ENCODE results near the gene C5orf52.
"Not testable (repeated sequence)": the region's sequence is repeated elsewhere in the genome, so short reads cannot be mapped to it uniquely, and the experiment has no call there.

Gene C5orf52

GRCh38 chr5:157680239-157680638 lies 8.9 kb downstream of the C5orf52 start:
- H3K9ac ChIP-seq (ENCODE audit: low read length) = no peak overlapping the region

GRCh38 chr5:157681048-157681447 lies 9.7 kb downstream of the C5orf52 start:
- Histone ChIP-seq H3K4me3 (ENCODE audit: low read depth, low read length) (no peak overlapping the region), H3K9ac (ENCODE audit: low read length) (no peak overlapping the region), H3K4me1 (ENCODE audit: control insufficient read depth, insufficient read depth, low read length) (no peaks in the 10 kb centered on the region), H3K27ac (ENCODE audit: low read depth, low read length) (no peak overlapping the region), H3K27me3 (ENCODE audit: control insufficient read depth, insufficient read depth, low read length) (no peaks in the 10 kb centered on the region), H3K9me3 (ENCODE audit: control insufficient read depth, insufficient read depth, low read depth, low read length) (no peaks in the 10 kb centered on the region), H3K36me3 (ENCODE audit: control insufficient read depth, insufficient read depth, low read length) (no peaks in the 10 kb centered on the region)

More at GRCh38 chr5:157680239-157680638, 8.9 kb downstream of the C5orf52 start:
- no peak overlapping the region for H3K4me3 ChIP-seq (ENCODE audit: low read depth, low read length)
- H3K27me3 ChIP-seq (ENCODE audit: control insufficient read depth, insufficient read depth, low read length) = no peaks in the 10 kb centered on the region
- H3K36me3 ChIP-seq (ENCODE audit: control insufficient read depth, insufficient read depth, low read length) = no peaks in the 10 kb centered on the region
- no peaks in the 10 kb centered on the region for H3K4me1 ChIP-seq (ENCODE audit: control insufficient read depth, insufficient read depth, low read length)
- no peak overlapping the region for H3K27ac ChIP-seq (ENCODE audit: low read depth, low read length)
- no peaks in the 10 kb centered on the region for H3K9me3 ChIP-seq (ENCODE audit: control insufficient read depth, insufficient read depth, low read depth, low read length)

- H3K27me3 ChIP-seq (ENCODE audit: control insufficient read depth, insufficient read depth, low read length) = no peaks in the 10 kb centered on the region
- no peak overlapping the region for H3K9ac ChIP-seq (ENCODE audit: low read length)
- H3K4me3 ChIP-seq (ENCODE audit: low read depth, low read length) = no peak overlapping the region
- no peaks in the 10 kb centered on the region for H3K9me3 ChIP-seq (ENCODE audit: control insufficient read depth, insufficient read depth, low read depth, low read length)
- no peak overlapping the region for H3K27ac ChIP-seq (ENCODE audit: low read depth, low read length)
- H3K36me3 ChIP-seq (ENCODE audit: control insufficient read depth, insufficient read depth, low read length) = no peaks in the 10 kb centered on the region
- no peaks in the 10 kb centered on the region for H3K4me1 ChIP-seq (ENCODE audit: control insufficient read depth, insufficient read depth, low read length)
Measured at GRCh38 chr5:157682257-157682656, 10.9 kb downstream of the C5orf52 start.

DNA sequence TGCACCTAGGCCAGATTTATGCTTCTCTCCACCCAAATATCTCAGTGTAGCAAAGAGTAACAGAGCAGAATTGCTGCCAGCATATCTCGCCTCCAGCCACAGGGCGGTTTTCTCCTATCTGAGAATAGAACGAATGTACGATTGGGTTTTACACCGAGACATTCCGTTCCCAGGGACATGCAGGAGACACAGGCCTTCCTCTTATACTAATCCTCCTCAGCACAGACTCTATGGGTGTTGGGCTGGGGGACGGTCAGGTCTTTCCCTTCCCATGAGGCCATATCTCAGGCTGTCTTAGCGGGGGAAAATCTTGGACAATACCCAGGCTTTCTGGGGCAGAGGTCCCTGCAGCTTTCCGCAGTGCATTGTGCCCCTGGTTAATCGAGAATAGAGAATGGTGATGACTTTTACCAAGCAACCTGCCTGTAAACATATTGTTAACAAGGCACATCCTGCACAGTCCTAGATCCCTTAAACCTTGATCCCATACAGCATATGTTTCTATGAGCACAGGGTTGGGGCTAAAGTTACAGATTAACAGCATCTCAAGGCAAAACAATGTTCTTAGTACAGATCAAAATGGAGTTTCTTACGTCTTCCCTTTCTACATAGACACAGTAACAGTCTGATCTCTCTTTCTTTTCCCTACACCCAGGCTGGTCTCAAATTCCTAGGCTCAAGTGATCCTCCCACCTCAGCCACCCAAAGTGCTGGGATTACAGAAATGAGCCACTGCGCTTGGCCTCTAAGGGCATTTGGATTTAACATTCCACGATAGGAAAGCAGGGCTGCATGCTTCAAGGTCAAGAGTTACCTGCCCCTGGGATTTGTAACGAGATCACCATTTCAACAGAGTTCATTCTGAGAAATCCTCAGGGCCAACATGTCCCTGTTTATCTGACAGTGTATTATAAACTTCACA lies 15.2 kb downstream of the C5orf52 start:
- H3K9me3 ChIP-seq (ENCODE audit: control insufficient read depth, insufficient read depth, low read depth, low read length); H3K4me1 ChIP-seq (ENCODE audit: control insufficient read depth, insufficient read depth, low read length); H3K27me3 ChIP-seq (ENCODE audit: control insufficient read depth, insufficient read depth, low read length); H3K27ac ChIP-seq (ENCODE audit: low read depth, low read length); H3K36me3 ChIP-seq (ENCODE audit: control insufficient read depth, insufficient read depth, low read length); H3K9ac ChIP-seq (ENCODE audit: low read length); H3K4me3 ChIP-seq (ENCODE audit: low read depth, low read length): not testable (repeated sequence)

DNA sequence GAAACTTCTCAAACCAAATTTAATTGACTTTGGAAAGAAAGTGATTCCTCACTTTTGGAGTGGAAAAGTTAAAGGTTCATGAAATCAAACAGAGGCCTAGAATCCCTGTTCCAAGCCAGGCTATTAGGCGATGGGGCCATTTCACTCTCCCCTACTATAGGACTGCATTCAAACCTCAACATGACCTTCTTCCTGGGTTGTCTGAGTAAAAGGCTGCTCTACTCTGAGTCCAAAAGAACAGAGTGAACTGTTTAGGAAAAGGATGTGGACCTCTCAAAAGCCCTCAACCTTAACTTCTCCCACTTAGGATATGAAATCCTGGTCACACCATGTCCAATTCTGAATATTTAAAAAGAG lies 15.8 kb downstream of the C5orf52 start:
- Histone ChIP-seq H3K27ac (ENCODE audit: low read depth, low read length) (no peak overlapping the region), H3K4me3 (ENCODE audit: low read depth, low read length) (no peak overlapping the region), H3K36me3 (ENCODE audit: control insufficient read depth, insufficient read depth, low read length) (no peaks in the 10 kb centered on the region), H3K27me3 (ENCODE audit: control insufficient read depth, insufficient read depth, low read length) (no peaks in the 10 kb centered on the region), H3K4me1 (ENCODE audit: control insufficient read depth, insufficient read depth, low read length) (no peaks in the 10 kb centered on the region), H3K9me3 (ENCODE audit: control insufficient read depth, insufficient read depth, low read depth, low read length) (peaks cover 8% of the 10 kb centered on the region; the same call in 1 of the 2 replicates), H3K9ac (ENCODE audit: low read length) (no peak overlapping the region)

- Histone ChIP-seq H3K4me3 (ENCODE audit: low read depth, low read length) (no peak overlapping the region), H3K9me3 (ENCODE audit: control insufficient read depth, insufficient read depth, low read depth, low read length) (peaks cover 12% of the 10 kb centered on the region; the same call in 1 of the 2 replicates), H3K27me3 (ENCODE audit: control insufficient read depth, insufficient read depth, low read length) (no peaks in the 10 kb centered on the region), H3K27ac (ENCODE audit: low read depth, low read length) (no peak overlapping the region), H3K9ac (ENCODE audit: low read length) (no peak overlapping the region), H3K36me3 (ENCODE audit: control insufficient read depth, insufficient read depth, low read length) (no peaks in the 10 kb centered on the region), H3K4me1 (ENCODE audit: control insufficient read depth, insufficient read depth, low read length) (no peaks in the 10 kb centered on the region)
Measured at GRCh38 chr5:157689942-157690689, 18.8 kb downstream of the C5orf52 start.

- Histone ChIP-seq H3K9me3 (ENCODE audit: control insufficient read depth, insufficient read depth, low read depth, low read length) (peaks cover 19% of the 10 kb centered on the region; the same call in 1 of the 2 replicates), H3K9ac (ENCODE audit: low read length) (no peak overlapping the region), H3K27ac (ENCODE audit: low read depth, low read length) (no peak overlapping the region), H3K4me3 (ENCODE audit: low read depth, low read length) (no peak overlapping the region), H3K27me3 (ENCODE audit: control insufficient read depth, insufficient read depth, low read length) (no peaks in the 10 kb centered on the region), H3K36me3 (ENCODE audit: control insufficient read depth, insufficient read depth, low read length) (no peaks in the 10 kb centered on the region), H3K4me1 (ENCODE audit: control insufficient read depth, insufficient read depth, low read length) (no peaks in the 10 kb centered on the region)
Measured at GRCh38 chr5:157690690-157691433, 19.5 kb downstream of the C5orf52 start.

DNA sequence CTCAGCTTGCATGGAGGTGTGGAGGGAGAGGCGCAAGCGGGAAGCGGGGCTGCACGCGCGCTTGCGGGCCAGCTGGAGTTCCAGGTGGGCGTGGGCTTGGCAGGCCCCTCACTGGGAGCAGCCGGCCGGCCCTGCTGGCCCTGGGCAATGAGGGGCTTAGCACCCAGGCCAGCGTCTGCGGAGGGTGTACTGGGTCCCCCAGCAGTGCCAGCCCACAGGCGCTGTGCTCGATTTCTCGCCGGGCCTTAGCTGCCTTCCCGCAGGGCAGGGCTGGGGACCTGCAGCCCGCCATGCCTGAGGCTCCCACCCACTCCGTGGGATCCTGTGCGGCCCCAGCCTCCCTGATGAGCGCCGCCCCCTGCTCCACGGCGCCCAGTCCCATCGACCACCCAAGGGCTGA lies 22.5 kb downstream of the C5orf52 start:
- not testable (repeated sequence) for H3K36me3 ChIP-seq (ENCODE audit: control insufficient read depth, insufficient read depth, low read length); H3K4me1 ChIP-seq (ENCODE audit: control insufficient read depth, insufficient read depth, low read length)

GRCh38 chr5:157696154-157696553 lies 24.8 kb downstream of the C5orf52 start:
- not testable (repeated sequence) for H3K27me3 ChIP-seq (ENCODE audit: control insufficient read depth, insufficient read depth, low read length); H3K27ac ChIP-seq (ENCODE audit: low read depth, low read length); H3K9ac ChIP-seq (ENCODE audit: low read length); H3K4me3 ChIP-seq (ENCODE audit: low read depth, low read length); H3K4me1 ChIP-seq (ENCODE audit: control insufficient read depth, insufficient read depth, low read length); H3K36me3 ChIP-seq (ENCODE audit: control insufficient read depth, insufficient read depth, low read length)
- peaks cover 52% of the 10 kb centered on the region for H3K9me3 ChIP-seq (ENCODE audit: control insufficient read depth, insufficient read depth, low read depth, low read length)

More for the DNA sequence above, 22.5 kb downstream of the C5orf52 start:
- not testable (repeated sequence) for H3K4me3 ChIP-seq (ENCODE audit: low read depth, low read length); H3K27ac ChIP-seq (ENCODE audit: low read depth, low read length); H3K27me3 ChIP-seq (ENCODE audit: control insufficient read depth, insufficient read depth, low read length); H3K9ac ChIP-seq (ENCODE audit: low read length)
- H3K9me3 ChIP-seq (ENCODE audit: control insufficient read depth, insufficient read depth, low read depth, low read length) = peaks cover 45% of the 10 kb centered on the region

DNA sequence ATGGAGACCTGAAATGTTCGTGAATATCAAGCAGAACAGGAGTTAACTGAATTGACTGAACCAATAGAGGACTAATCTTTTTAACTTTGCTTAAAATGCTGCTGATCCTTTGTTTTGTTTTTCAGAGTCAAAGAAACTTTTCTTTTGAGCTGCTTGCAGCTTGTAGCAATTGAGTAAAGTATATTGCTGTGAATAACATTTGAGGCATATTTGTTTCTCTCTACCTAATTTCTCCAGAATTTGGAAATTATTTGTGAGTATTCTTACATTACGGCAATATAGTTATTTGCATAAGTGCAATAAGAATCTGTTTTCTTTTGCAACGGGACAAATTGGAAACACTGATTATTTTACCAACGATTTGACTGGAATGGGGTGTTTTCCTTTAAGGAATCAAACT lies 27.3 kb downstream of the C5orf52 start:
- not testable (repeated sequence) for H3K36me3 ChIP-seq (ENCODE audit: control insufficient read depth, insufficient read depth, low read length); H3K27ac ChIP-seq (ENCODE audit: low read depth, low read length); H3K4me1 ChIP-seq (ENCODE audit: control insufficient read depth, insufficient read depth, low read length); H3K4me3 ChIP-seq (ENCODE audit: low read depth, low read length); H3K9ac ChIP-seq (ENCODE audit: low read length); H3K27me3 ChIP-seq (ENCODE audit: control insufficient read depth, insufficient read depth, low read length)
- H3K9me3 ChIP-seq (ENCODE audit: control insufficient read depth, insufficient read depth, low read depth, low read length) = peaks cover 44% of the 10 kb centered on the region

DNA sequence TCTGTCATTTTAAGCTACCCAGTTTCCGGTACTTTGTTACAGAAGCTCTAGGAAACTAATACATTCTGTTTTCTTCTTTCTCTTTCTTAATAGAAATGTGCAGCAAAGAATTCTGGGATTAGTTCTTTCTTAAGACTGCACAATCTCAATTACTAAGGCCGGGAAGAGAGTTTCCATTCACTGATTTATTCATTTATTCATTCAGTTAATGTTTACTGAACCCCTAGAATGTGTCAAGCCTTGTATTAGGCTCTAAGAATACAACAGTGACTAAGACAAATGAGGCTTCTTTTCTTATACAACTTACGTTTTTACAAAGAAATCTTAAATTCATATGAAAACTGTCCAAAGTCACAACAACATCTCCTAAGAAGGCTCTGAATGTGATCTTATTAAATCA lies 32.4 kb downstream of the C5orf52 start:
- no peaks in the 10 kb centered on the region for H3K36me3 ChIP-seq (ENCODE audit: control insufficient read depth, insufficient read depth, low read length)
- H3K4me3 ChIP-seq (ENCODE audit: low read depth, low read length) = no peak overlapping the region
- no peaks in the 10 kb centered on the region for H3K27me3 ChIP-seq (ENCODE audit: control insufficient read depth, insufficient read depth, low read length)
- H3K4me1 ChIP-seq (ENCODE audit: control insufficient read depth, insufficient read depth, low read length) = no peaks in the 10 kb centered on the region
- H3K27ac ChIP-seq (ENCODE audit: low read depth, low read length) = no peak overlapping the region
- H3K9me3 ChIP-seq (ENCODE audit: control insufficient read depth, insufficient read depth, low read depth, low read length) = peaks cover 12% of the 10 kb centered on the region
- no peak overlapping the region for H3K9ac ChIP-seq (ENCODE audit: low read length)
